Osteocyte (in vitro differentiated cells): Measurements from ENCODE around the gene PEMT. TPM values are rescaled to one million over a fixed set of nuclear protein-coding genes. Genes with fewer than 3 reads are reported as not detected.
A peak's percentile ranks its signal among the peaks of the same experiment; 100 is the strongest.
"Not testable (repeated sequence)": the region's sequence is repeated elsewhere in the genome, so short reads cannot be mapped to it uniquely, and the experiment has no call there.

Source experiments
- DNase-seq: peaks from one replicate; pipeline ENCODE4 v3.0.0; 2021; ENCODE audit warnings: mixed read lengths; ENCODE audit not compliant: unreplicated experiment; ENCODE audit errors: extremely low spot score
- H3K27ac Mint-ChIP-seq: one replicate; pipeline ENCODE4 v1.8.0; 2021; ENCODE audit warnings: mild to moderate bottlenecking, mixed read lengths; ENCODE audit not compliant: unreplicated experiment
- H3K27me3 Mint-ChIP-seq: one replicate; pipeline ENCODE4 v1.8.0; 2021; ENCODE audit warnings: mixed read lengths; ENCODE audit not compliant: unreplicated experiment
- H3K36me3 Mint-ChIP-seq: one replicate; pipeline ENCODE4 v1.8.0; 2021; ENCODE audit warnings: mixed read lengths; ENCODE audit not compliant: unreplicated experiment
- H3K4me1 Mint-ChIP-seq: one replicate; pipeline ENCODE4 v1.8.0; 2021; ENCODE audit warnings: mixed read lengths; ENCODE audit not compliant: unreplicated experiment
- H3K4me3 Mint-ChIP-seq: one replicate; pipeline ENCODE4 v1.8.0; 2021; ENCODE audit warnings: mild to moderate bottlenecking, moderate library complexity, mixed read lengths; ENCODE audit not compliant: unreplicated experiment
- H3K9me3 Mint-ChIP-seq: one replicate; pipeline ENCODE4 v1.8.0; 2021; ENCODE audit warnings: mixed read lengths; ENCODE audit not compliant: unreplicated experiment
- total RNA-seq: library from RNA; stranded (reverse); gene quantifications from 2 replicates; pipeline ENCODE4 v1.2.1, GENCODE V29; 2021
- TF ChIP-seq, protein P1 (sequence below): fragments of 200-600 bp; sonication (generic); IDR thresholded peaks from 2 replicates; pipeline ENCODE4 v1.5.0; 2021; ENCODE audit warnings: antibody characterized with exemption, mild to moderate bottlenecking, moderate library complexity

The PEMT gene
- total RNA-seq, 1 donor from 2014 or later = 25.6 TPM

DNA sequence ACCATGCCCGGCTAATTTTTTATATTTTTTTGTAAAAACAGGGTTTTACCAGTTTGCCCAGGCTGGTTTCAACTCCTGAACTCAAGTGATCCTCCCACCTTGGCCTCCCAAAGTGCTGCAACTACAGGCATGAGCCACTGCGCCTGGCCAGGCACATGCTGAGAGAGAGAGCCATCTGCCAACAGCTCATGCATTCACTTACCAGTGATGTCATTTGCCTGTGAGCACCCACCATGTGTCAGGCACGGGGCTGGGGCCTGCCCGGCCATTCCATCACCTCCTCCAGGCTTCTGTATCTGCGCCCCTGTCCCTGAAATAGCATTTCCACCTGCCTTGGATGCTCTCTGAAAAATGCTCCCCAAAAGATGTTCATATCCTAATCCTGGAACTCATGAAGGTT lies 43.6 kb upstream of the PEMT start:
- Mint-ChIP-seq H3K4me1 (no peaks in the 10 kb centered on the region), H3K27me3 (peaks cover 3% of the 10 kb centered on the region), H3K36me3 (no peaks in the 10 kb centered on the region), H3K9me3 (no peaks in the 10 kb centered on the region), H3K27ac (no peak overlapping the region), H3K4me3 (no peak overlapping the region)
- no peak for DNase-seq
- TF ChIP-seq, protein P1, sequence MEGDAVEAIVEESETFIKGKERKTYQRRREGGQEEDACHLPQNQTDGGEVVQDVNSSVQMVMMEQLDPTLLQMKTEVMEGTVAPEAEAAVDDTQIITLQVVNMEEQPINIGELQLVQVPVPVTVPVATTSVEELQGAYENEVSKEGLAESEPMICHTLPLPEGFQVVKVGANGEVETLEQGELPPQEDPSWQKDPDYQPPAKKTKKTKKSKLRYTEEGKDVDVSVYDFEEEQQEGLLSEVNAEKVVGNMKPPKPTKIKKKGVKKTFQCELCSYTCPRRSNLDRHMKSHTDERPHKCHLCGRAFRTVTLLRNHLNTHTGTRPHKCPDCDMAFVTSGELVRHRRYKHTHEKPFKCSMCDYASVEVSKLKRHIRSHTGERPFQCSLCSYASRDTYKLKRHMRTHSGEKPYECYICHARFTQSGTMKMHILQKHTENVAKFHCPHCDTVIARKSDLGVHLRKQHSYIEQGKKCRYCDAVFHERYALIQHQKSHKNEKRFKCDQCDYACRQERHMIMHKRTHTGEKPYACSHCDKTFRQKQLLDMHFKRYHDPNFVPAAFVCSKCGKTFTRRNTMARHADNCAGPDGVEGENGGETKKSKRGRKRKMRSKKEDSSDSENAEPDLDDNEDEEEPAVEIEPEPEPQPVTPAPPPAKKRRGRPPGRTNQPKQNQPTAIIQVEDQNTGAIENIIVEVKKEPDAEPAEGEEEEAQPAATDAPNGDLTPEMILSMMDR = no peak

DNA sequence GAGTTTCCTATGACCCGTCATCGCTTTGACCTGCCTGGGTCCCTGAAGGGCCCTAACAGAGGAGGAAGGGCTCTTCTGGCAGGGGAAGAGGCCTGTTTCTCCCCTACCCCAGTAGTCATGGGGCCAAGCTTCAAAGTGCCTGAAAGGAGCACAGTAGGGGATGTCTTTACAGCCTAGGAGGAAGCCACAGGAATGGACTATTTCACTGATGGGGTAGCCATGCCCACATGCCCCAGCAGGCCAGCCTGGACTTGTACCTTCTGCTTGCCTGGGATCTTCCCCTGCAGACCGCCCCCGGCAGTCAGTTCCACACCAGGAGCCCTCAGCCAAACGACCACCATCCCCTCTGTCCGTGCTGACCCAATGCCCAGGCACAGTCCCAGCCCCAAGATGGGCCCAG lies 41.8 kb upstream of the PEMT start:
- no peaks in the 10 kb centered on the region for H3K9me3 Mint-ChIP-seq
- H3K4me1 Mint-ChIP-seq = peaks cover 6% of the 10 kb centered on the region
- H3K27me3 Mint-ChIP-seq = peaks cover 3% of the 10 kb centered on the region
- TF ChIP-seq, protein P1 = no peak
- no peak overlapping the region for H3K27ac Mint-ChIP-seq
- no peak overlapping the region for H3K4me3 Mint-ChIP-seq
- no peaks in the 10 kb centered on the region for H3K36me3 Mint-ChIP-seq
- no peak for DNase-seq

DNA sequence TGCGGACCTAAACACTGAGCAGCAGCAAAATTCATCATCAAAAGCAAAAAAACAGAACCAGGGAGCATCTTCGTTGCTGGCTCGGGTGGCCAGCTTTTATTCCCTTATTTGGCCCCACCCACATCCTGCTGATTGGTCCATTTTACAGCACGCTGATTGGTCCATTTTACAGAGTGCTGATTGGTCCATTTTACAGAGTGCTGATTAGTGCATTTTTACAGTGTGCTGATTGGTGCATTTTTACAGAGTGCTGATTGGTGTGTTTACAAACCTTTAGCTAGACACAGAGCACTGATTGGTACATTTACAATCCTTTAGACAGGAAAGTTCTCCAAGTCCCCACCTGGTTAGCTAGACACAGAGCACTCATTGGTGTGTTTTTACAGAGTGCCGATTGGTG lies 41.2 kb upstream of the PEMT start:
- not testable (repeated sequence) for H3K4me1 Mint-ChIP-seq, H3K27ac Mint-ChIP-seq, H3K27me3 Mint-ChIP-seq, H3K9me3 Mint-ChIP-seq, H3K36me3 Mint-ChIP-seq, H3K4me3 Mint-ChIP-seq, DNase-seq

DNA sequence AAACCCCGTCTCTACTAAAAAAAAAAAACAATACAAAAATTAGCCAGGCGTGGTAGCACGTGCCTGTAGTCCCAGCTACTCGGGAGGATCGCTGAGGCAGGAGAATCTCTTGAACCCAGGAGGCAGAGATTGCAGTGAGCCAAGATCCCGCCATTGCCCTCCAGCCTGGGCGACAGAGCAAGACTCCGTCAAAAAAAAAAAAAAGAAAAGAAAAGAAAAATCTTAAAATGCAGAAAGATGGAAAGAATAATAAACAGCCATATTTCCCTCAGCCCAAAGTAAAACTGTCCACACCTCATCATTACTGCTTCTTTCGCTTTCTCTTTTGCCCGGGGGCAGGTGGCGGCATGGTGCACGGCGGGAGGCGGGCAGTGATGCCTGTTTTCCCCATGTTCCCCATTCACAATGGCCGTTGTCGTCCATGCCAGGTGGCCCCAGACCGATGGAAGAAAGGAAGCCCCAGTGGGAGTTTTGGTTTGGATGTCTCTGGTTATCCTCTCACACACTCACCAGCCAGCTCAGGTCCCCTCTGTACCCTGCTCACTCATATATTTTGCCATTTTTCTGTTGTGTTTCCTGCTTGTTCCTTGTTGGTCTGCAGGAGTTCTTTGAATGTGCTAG lies 37.0 kb upstream of the PEMT start:
- Mint-ChIP-seq H3K9me3 (no peaks in the 10 kb centered on the region), H3K27ac (no peak overlapping the region), H3K4me1 (peaks cover 11% of the 10 kb centered on the region), H3K36me3 (no peaks in the 10 kb centered on the region), H3K4me3 (peak overlapping the region; percentile 60), H3K27me3 (no peaks in the 10 kb centered on the region)
- no peak for DNase-seq
- TF ChIP-seq, protein P1 = no peak

DNA sequence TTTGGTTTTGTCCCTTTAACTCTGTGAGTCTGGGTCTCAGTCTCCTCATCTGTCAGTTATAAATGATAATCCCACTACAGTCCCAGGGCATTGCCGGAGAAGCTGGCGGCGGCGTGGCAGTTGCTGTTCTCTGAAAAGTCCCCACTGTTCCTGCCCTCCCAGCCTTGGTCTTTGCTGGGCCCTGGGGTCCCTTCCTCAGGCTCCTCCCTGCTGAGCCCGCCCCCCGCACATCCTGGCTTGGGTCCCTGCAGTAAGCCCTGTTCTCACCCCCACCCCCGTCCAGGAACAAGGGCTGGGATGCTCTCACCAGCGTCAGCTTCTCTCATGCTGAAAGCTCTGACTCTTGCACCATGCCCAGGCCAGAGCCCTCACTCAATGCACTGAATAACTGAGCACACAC lies 35.3 kb upstream of the PEMT start:
- no peak for DNase-seq
- Mint-ChIP-seq H3K27ac (no peak overlapping the region), H3K36me3 (no peaks in the 10 kb centered on the region), H3K27me3 (peaks cover 6% of the 10 kb centered on the region), H3K4me1 (peaks cover 12% of the 10 kb centered on the region), H3K4me3 (no peak overlapping the region), H3K9me3 (no peaks in the 10 kb centered on the region)
- TF ChIP-seq, protein P1 = no peak
